ENCODE measurements around the gene ITPKC.

Gene ITPKC

GRCh38 chr19:40682431-40682964, 34.4 kb upstream of the ITPKC start:
- Histone ChIP-seq H3K4me1 (ENCODE audit: control insufficient read depth, insufficient read depth, low read length, unreplicated experiment) (peaks cover 3% of the 10 kb centered on the region), H3K4me3 (ENCODE audit: low read depth, low read length) (no peak overlapping the region), H3K79me2 (ENCODE audit: control insufficient read depth, insufficient read depth, low read length, unreplicated experiment) (no peaks in the 10 kb centered on the region), H3K27me3 (ENCODE audit: insufficient read depth, low read length) (no peaks in the 10 kb centered on the region), H3K27ac (ENCODE audit: low read depth, low read length) (no peak overlapping the region), H3K36me3 (ENCODE audit: insufficient read depth, low read length) (peaks cover 13% of the 10 kb centered on the region; the same call in 1 of the 2 replicates), H2AFZ (ENCODE audit: low read length, unreplicated experiment) (no peak overlapping the region)

DNA sequence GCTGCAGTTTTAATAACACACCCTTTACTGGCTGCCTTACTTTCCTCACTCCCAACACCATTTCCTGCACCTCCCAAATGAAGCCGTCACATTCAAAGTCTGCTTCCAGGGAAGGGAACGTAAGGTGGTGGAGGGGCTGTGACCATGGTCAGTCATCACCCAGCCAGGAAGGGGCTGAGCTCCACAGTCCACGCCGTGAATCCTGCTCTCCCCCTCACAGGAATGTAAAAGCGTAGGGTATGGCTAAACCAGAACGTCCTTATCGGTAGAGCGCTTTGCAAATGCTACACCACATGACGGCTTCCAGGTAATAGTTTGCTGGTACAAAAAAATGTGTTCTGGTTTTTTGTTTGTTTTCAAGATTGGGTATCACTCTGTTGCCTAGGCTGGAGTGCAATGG, 33.5 kb upstream of the ITPKC start:
- Histone ChIP-seq H3K27ac (ENCODE audit: low read depth, low read length) (no peak overlapping the region), H3K4me1 (ENCODE audit: control insufficient read depth, insufficient read depth, low read length, unreplicated experiment) (peaks cover 12% of the 10 kb centered on the region), H3K79me2 (ENCODE audit: control insufficient read depth, insufficient read depth, low read length, unreplicated experiment) (peaks cover 9% of the 10 kb centered on the region), H3K27me3 (ENCODE audit: insufficient read depth, low read length) (no peaks in the 10 kb centered on the region), H2AFZ (ENCODE audit: low read length, unreplicated experiment) (no peak overlapping the region), H3K36me3 (ENCODE audit: insufficient read depth, low read length) (peaks cover 13% of the 10 kb centered on the region; the same call in 1 of the 2 replicates), H3K4me3 (ENCODE audit: low read depth, low read length) (no peak overlapping the region)

GRCh38 chr19:40684280-40684679, 32.6 kb upstream of the ITPKC start:
- Histone ChIP-seq H3K27ac (ENCODE audit: low read depth, low read length) (no peak overlapping the region), H3K36me3 (ENCODE audit: insufficient read depth, low read length) (peaks cover 13% of the 10 kb centered on the region; the same call in 1 of the 2 replicates), H3K27me3 (ENCODE audit: insufficient read depth, low read length) (no peaks in the 10 kb centered on the region)

DNA sequence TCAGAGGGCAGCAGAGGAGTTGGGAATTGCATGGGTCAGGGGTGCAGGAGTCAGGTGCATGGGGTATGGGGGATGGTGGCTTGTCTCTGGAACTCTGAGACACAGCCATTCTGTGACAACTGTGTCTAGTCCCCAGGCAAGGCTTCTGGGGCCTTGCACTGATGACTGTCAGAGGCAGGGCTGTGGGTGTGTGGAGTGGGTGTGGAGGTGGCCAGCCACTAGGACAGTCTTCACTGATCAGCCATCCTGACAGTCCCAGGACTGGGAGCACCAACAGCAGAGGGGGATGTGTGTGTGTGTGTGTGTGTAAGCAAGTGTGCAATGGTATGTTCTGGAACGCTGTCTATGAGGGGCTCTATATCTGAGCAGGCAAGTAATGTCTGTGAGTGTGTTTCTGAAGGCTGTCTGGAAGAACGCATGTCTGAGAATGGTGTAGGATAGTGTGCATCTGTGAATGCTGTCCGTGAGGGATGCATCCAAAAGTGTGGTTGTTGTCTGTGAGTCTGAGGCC, 31.8 kb upstream of the ITPKC start:
- Histone ChIP-seq H3K27ac (ENCODE audit: low read depth, low read length) (no peak overlapping the region), H2AFZ (ENCODE audit: low read length, unreplicated experiment) (no peak overlapping the region), H3K27me3 (ENCODE audit: insufficient read depth, low read length) (no peaks in the 10 kb centered on the region), H3K79me2 (ENCODE audit: control insufficient read depth, insufficient read depth, low read length, unreplicated experiment) (peaks cover 25% of the 10 kb centered on the region), H3K4me3 (ENCODE audit: low read depth, low read length) (no peak overlapping the region), H3K4me1 (ENCODE audit: control insufficient read depth, insufficient read depth, low read length, unreplicated experiment) (peaks cover 19% of the 10 kb centered on the region), H3K36me3 (ENCODE audit: insufficient read depth, low read length) (peaks cover 13% of the 10 kb centered on the region; the same call in 1 of the 2 replicates)

More at GRCh38 chr19:40684280-40684679, 32.6 kb upstream of the ITPKC start:
- H3K4me3 ChIP-seq (ENCODE audit: low read depth, low read length) = no peak overlapping the region
- peaks cover 19% of the 10 kb centered on the region for H3K4me1 ChIP-seq (ENCODE audit: control insufficient read depth, insufficient read depth, low read length, unreplicated experiment)
- peaks cover 17% of the 10 kb centered on the region for H3K79me2 ChIP-seq (ENCODE audit: control insufficient read depth, insufficient read depth, low read length, unreplicated experiment)
- H2AFZ ChIP-seq (ENCODE audit: low read length, unreplicated experiment) = no peak overlapping the region

GRCh38 chr19:40685563-40685962, 31.3 kb upstream of the ITPKC start:
- peaks cover 13% of the 10 kb centered on the region; the same call in 1 of the 2 replicates for H3K36me3 ChIP-seq (ENCODE audit: insufficient read depth, low read length)
- peaks cover 28% of the 10 kb centered on the region for H3K79me2 ChIP-seq (ENCODE audit: control insufficient read depth, insufficient read depth, low read length, unreplicated experiment)
- no peaks in the 10 kb centered on the region for H3K27me3 ChIP-seq (ENCODE audit: insufficient read depth, low read length)
- no peak overlapping the region for H3K4me3 ChIP-seq (ENCODE audit: low read depth, low read length)
- no peak overlapping the region for H2AFZ ChIP-seq (ENCODE audit: low read length, unreplicated experiment)
- H3K4me1 ChIP-seq (ENCODE audit: control insufficient read depth, insufficient read depth, low read length, unreplicated experiment) = peaks cover 19% of the 10 kb centered on the region
- H3K27ac ChIP-seq (ENCODE audit: low read depth, low read length) = no peak overlapping the region

- Histone ChIP-seq H3K4me1 (ENCODE audit: control insufficient read depth, insufficient read depth, low read length, unreplicated experiment) (peaks cover 24% of the 10 kb centered on the region), H3K27ac (ENCODE audit: low read depth, low read length) (peak overlapping the region; percentile 37; the same call in 1 of the 2 replicates), H3K4me3 (ENCODE audit: low read depth, low read length) (no peak overlapping the region)
Measured at GRCh38 chr19:40686882-40687524, 29.9 kb upstream of the ITPKC start.

DNA sequence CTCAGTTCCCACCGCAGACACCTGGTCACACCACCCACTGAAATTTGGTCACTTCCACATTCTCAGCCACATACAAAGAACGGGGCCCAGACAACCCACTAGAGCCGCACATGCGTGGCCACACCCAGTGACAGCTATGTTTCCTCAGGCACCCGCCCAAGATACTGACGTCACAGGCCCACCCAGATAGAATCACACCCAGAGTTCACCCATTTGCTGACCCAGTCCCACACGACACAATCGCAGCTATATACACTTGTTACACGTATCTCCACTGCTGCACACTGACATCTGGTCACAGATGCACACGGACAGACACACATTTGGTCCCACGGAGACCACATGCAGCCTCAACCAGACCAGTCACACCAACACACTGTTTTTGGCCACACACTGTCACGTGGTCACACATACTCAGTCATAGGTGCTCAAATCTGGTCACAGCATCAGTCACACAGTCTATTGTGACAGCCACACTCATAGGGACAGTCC, 29.3 kb upstream of the ITPKC start:
- Histone ChIP-seq H3K27me3 (ENCODE audit: insufficient read depth, low read length) (no peaks in the 10 kb centered on the region), H3K36me3 (ENCODE audit: insufficient read depth, low read length) (peaks cover 13% of the 10 kb centered on the region; the same call in 1 of the 2 replicates), H3K4me1 (ENCODE audit: control insufficient read depth, insufficient read depth, low read length, unreplicated experiment) (peaks cover 24% of the 10 kb centered on the region), H3K79me2 (ENCODE audit: control insufficient read depth, insufficient read depth, low read length, unreplicated experiment) (peaks cover 28% of the 10 kb centered on the region), H3K27ac (ENCODE audit: low read depth, low read length) (peak overlapping the region; percentile 37; the same call in 1 of the 2 replicates), H3K4me3 (ENCODE audit: low read depth, low read length) (peak overlapping the region; percentile 92), H2AFZ (ENCODE audit: low read length, unreplicated experiment) (no peak overlapping the region)

More at GRCh38 chr19:40686882-40687524, 29.9 kb upstream of the ITPKC start:
- Histone ChIP-seq H3K36me3 (ENCODE audit: insufficient read depth, low read length) (peaks cover 13% of the 10 kb centered on the region; the same call in 1 of the 2 replicates), H3K79me2 (ENCODE audit: control insufficient read depth, insufficient read depth, low read length, unreplicated experiment) (peaks cover 28% of the 10 kb centered on the region), H2AFZ (ENCODE audit: low read length, unreplicated experiment) (no peak overlapping the region), H3K27me3 (ENCODE audit: insufficient read depth, low read length) (no peaks in the 10 kb centered on the region)

- no peak overlapping the region for H3K27ac ChIP-seq (ENCODE audit: low read depth, low read length)
- no peak overlapping the region for H2AFZ ChIP-seq (ENCODE audit: low read length, unreplicated experiment)
- H3K79me2 ChIP-seq (ENCODE audit: control insufficient read depth, insufficient read depth, low read length, unreplicated experiment) = peaks cover 28% of the 10 kb centered on the region
- H3K27me3 ChIP-seq (ENCODE audit: insufficient read depth, low read length) = no peaks in the 10 kb centered on the region
- peaks cover 11% of the 10 kb centered on the region; the same call in 1 of the 2 replicates for H3K36me3 ChIP-seq (ENCODE audit: insufficient read depth, low read length)
- peak overlapping the region; percentile 92 for H3K4me3 ChIP-seq (ENCODE audit: low read depth, low read length)
- H3K4me1 ChIP-seq (ENCODE audit: control insufficient read depth, insufficient read depth, low read length, unreplicated experiment) = peaks cover 24% of the 10 kb centered on the region
Measured at GRCh38 chr19:40688309-40688708, 28.6 kb upstream of the ITPKC start.

GRCh38 chr19:40688987-40689338, 27.9 kb upstream of the ITPKC start:
- no peaks in the 10 kb centered on the region for H3K27me3 ChIP-seq (ENCODE audit: insufficient read depth, low read length)
- no peak overlapping the region for H2AFZ ChIP-seq (ENCODE audit: low read length, unreplicated experiment)
- peaks cover 11% of the 10 kb centered on the region; the same call in 1 of the 2 replicates for H3K36me3 ChIP-seq (ENCODE audit: insufficient read depth, low read length)
- H3K4me3 ChIP-seq (ENCODE audit: low read depth, low read length) = peak overlapping the region; percentile 92
- no peak overlapping the region for H3K27ac ChIP-seq (ENCODE audit: low read depth, low read length)
- peaks cover 28% of the 10 kb centered on the region for H3K79me2 ChIP-seq (ENCODE audit: control insufficient read depth, insufficient read depth, low read length, unreplicated experiment)
- peaks cover 24% of the 10 kb centered on the region for H3K4me1 ChIP-seq (ENCODE audit: control insufficient read depth, insufficient read depth, low read length, unreplicated experiment)

GRCh38 chr19:40689339-40690049, 27.4 kb upstream of the ITPKC start:
- Histone ChIP-seq H3K4me1 (ENCODE audit: control insufficient read depth, insufficient read depth, low read length, unreplicated experiment) (peaks cover 24% of the 10 kb centered on the region), H2AFZ (ENCODE audit: low read length, unreplicated experiment) (no peak overlapping the region), H3K79me2 (ENCODE audit: control insufficient read depth, insufficient read depth, low read length, unreplicated experiment) (peaks cover 28% of the 10 kb centered on the region), H3K4me3 (ENCODE audit: low read depth, low read length) (peak overlapping the region; percentile 92), H3K36me3 (ENCODE audit: insufficient read depth, low read length) (peaks cover 11% of the 10 kb centered on the region; the same call in 1 of the 2 replicates), H3K27me3 (ENCODE audit: insufficient read depth, low read length) (no peaks in the 10 kb centered on the region), H3K27ac (ENCODE audit: low read depth, low read length) (peak overlapping the region; percentile 58; the same call in 1 of the 2 replicates)

All from ACC112 (cell line).